Peyer's patch (tissue), 4 donors: ENCODE measurements around the gene NUDT9. TPM values are rescaled to one million over a fixed set of nuclear protein-coding genes. Genes with fewer than 3 reads are reported as not detected.
"Not testable (repeated sequence)": the region's sequence is repeated elsewhere in the genome, so short reads cannot be mapped to it uniquely, and the experiment has no call there.

Source experiments
- DNase-seq, 3 donors: peaks; one replicate each; pipeline ENCODE4 v3.0.0-alpha.2; 2017 to 2019
- H3K27ac ChIP-seq, 4 donors: fragments of 200-600 bp; sonication (generic); one replicate each; pipeline ENCODE4 v1.5.1; 2016 to 2019
- H3K27me3 ChIP-seq, 2 donors: fragments of 200-600 bp; sonication (generic); one replicate each; pipeline ENCODE4 v1.5.1; 2019
- H3K36me3 ChIP-seq, 3 donors: fragments of 200-600 bp; sonication (generic); one replicate each; pipeline ENCODE4 v1.5.1; 2016 to 2019
- H3K4me1 ChIP-seq, 4 donors: fragments of 200-600 bp; sonication (generic); one replicate each; pipeline ENCODE4 v1.5.1; 2016 to 2019
- H3K4me3 ChIP-seq, 4 donors: fragments of 200-600 bp; sonication (generic); 1 replicate in 3 of 4; 2 replicates in 1 of 4; pipeline ENCODE4 v1.5.1; 2016 to 2019; ENCODE audit warnings: mild to moderate bottlenecking in 1 of 4
- H3K9me3 ChIP-seq, 4 donors: fragments of 200-600 bp; sonication (generic); one replicate each; pipeline ENCODE4 v1.5.1; 2016 to 2019; ENCODE audit warnings: mild to moderate bottlenecking in 1 of 4
- POLR2A ChIP-seq, 2 donors: fragments of 450-650 bp; IDR thresholded peaks; one replicate each; pipeline ENCODE4 v1.5.1; 2017; ENCODE audit warnings: antibody characterized with exemption in 2 of 2, mild to moderate bottlenecking in 2 of 2, moderate library complexity in 2 of 2
- total RNA-seq, 4 donors: library from RNA; depleted of rRNA; stranded (reverse); fragments of >200 nt; gene quantifications; one replicate each; pipeline ENCODE4 v1.1.0, GENCODE V29; 2016
- TF ChIP-seq, protein P1 (sequence below), 6 experiments: fragments of 450-650 bp in 4 of 6; fragments of 200-600 bp in 2 of 6; sonication (generic) in 1 of 6; IDR thresholded peaks; one replicate each; pipeline ENCODE4 v1.5.1; 2017 to 2019; ENCODE audit warnings: antibody characterized with exemption in 6 of 6, mild to moderate bottlenecking in 3 of 6, moderate library complexity in 1 of 6

NUDT9 gene
- total RNA-seq, 4 donors from 2014 or later, result 11.6 to 47.1 (median 37.8) TPM

DNA sequence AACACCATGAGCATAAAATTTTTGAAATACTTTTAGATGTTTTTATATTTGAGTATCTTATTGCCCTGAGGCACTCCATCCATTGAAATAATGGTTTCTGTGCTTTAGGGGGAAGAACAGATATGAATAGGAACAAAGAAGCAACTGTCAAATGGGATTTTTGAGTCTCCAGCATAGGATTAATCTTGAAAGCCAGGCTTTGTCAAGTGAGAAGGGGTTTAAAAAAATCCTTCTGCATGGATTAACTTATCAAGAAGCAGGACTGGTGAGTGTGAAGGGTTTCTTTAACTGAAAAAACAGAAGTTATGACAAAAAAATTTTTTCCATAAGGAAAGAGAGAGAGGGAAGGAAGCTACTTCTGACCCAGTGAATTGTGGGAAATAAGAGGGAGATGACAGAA lies 7.6 kb upstream of the NUDT9 start:
- Histone ChIP-seq H3K36me3 (no peaks in the 10 kb centered on the region), H3K27me3 (no peaks in the 10 kb centered on the region), H3K4me1 (peaks cover 0 to 4% (median 0%) of the 10 kb centered on the region in 4 donors), H3K9me3 (no peaks in the 10 kb centered on the region), H3K4me3 (no peak overlapping the region), H3K27ac (no peak overlapping the region)
- no peak for TF ChIP-seq POLR2A (IDR thresholded peaks at IDR 0.05)
- TF ChIP-seq, protein P1, sequence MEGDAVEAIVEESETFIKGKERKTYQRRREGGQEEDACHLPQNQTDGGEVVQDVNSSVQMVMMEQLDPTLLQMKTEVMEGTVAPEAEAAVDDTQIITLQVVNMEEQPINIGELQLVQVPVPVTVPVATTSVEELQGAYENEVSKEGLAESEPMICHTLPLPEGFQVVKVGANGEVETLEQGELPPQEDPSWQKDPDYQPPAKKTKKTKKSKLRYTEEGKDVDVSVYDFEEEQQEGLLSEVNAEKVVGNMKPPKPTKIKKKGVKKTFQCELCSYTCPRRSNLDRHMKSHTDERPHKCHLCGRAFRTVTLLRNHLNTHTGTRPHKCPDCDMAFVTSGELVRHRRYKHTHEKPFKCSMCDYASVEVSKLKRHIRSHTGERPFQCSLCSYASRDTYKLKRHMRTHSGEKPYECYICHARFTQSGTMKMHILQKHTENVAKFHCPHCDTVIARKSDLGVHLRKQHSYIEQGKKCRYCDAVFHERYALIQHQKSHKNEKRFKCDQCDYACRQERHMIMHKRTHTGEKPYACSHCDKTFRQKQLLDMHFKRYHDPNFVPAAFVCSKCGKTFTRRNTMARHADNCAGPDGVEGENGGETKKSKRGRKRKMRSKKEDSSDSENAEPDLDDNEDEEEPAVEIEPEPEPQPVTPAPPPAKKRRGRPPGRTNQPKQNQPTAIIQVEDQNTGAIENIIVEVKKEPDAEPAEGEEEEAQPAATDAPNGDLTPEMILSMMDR (IDR thresholded peaks at IDR 0.05), result no peak
- no peak for DNase-seq

DNA sequence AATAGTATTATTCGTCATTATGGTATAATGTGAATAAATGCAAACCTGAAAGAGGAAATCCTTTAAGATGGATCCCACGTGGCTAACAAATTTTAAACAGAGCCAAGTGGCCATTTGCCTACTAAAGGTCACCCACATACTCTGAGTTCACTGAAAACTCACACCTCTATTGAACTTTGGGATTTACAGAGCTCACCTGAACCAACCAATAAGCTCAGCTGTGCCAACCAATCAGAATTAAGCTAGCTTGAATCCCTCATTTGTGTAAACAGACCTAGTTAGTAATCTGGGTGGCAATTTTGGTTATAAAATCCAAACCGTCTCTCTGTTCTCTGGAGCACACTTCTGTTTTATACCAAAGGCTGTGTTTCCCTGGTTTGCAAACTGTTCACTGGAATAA lies 5.4 kb upstream of the NUDT9 start:
- no peak for DNase-seq
- TF ChIP-seq, protein P1 (IDR thresholded peaks at IDR 0.05), result no peak
- TF ChIP-seq POLR2A (IDR thresholded peaks at IDR 0.05), result no peak

DNA sequence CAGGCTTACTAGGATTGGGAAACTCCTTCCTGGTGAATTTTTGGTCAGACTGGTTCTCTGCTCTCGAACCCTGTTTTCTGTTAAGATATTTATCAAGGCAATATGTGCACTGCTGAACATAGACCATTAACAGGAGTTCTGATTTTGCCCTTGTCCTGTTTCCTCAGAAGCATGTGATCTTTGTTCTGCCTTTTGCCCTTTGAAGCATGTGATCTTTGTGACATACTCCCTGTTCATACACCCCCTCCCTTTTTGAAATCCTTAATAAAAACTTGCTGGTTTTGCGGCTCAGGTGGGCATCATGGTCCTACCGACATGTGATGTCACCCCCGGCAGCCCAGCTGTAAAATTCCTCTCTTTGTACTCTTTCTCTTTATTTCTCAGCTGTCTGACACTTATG lies 4.0 kb upstream of the NUDT9 start:
- not testable (repeated sequence) for DNase-seq, H3K36me3 ChIP-seq, H3K4me3 ChIP-seq

More for the DNA sequence above, 5.4 kb upstream of the NUDT9 start:
- Histone ChIP-seq H3K36me3 (no peaks in the 10 kb centered on the region), H3K9me3 (no peaks in the 10 kb centered on the region), H3K27ac (peak overlapping the region in 2 of 4 donors; percentile 6 to 55), H3K4me1 (peaks cover 0 to 20% (median 7%) of the 10 kb centered on the region in 4 donors), H3K4me3 (no peak overlapping the region), H3K27me3 (no peaks in the 10 kb centered on the region)

DNA sequence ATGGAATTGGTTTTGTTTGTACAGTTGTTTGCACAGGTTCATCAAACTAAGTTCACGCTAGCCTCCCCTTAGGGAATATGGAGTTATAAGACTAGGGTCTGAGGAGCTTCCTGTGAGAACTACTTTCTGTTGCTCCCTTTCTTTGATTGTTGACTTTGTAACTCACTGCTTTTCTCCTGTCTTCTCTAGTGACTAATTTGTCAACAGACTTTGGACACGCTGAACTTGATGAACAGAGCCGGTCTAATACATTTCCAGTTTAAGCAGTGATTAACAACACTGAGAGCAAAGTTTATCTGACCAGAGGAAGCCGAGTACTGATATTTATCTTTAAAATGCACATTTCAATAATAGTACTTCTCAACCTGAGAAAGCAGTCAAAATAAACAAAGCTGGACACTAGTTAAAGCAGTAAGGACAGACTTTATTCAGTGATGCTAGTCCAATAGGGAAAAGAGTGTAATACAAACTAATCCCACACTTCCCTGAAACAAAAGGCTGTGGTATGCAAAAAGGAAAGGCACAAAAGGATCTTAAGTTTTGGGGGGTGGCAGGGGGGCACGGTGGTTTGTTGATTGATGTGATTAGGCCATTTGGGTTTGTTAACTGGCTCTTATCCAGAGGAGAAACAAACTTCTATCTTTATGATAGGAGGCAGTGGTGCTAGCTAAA lies 2.7 kb upstream of the NUDT9 start:
- no peaks in the 10 kb centered on the region for H3K27me3 ChIP-seq
- H3K4me3 ChIP-seq, result peak overlapping the region in 1 of 4 donors; percentile 27
- H3K4me1 ChIP-seq, result peaks cover 0 to 34% (median 13%) of the 10 kb centered on the region in 4 donors
- peak in 1 of 2 donors; percentile 22 for TF ChIP-seq POLR2A (IDR thresholded peaks at IDR 0.05)
- TF ChIP-seq, protein P1 (IDR thresholded peaks at IDR 0.05), result no peak
- peak overlapping the region in 2 of 4 donors; percentile 53 to 68 for H3K27ac ChIP-seq
- DNase-seq, result no peak
- no peaks in the 10 kb centered on the region for H3K9me3 ChIP-seq
- no peaks in the 10 kb centered on the region for H3K36me3 ChIP-seq

More for the DNA sequence above, 4.0 kb upstream of the NUDT9 start:
- not testable (repeated sequence) for H3K9me3 ChIP-seq, H3K27me3 ChIP-seq
- H3K4me1 ChIP-seq, result peaks cover 0 to 21% (median 8%) of the 10 kb centered on the region in 4 donors
- H3K27ac ChIP-seq, result peak overlapping the region in 2 of 4 donors; percentile 53 to 68

DNA sequence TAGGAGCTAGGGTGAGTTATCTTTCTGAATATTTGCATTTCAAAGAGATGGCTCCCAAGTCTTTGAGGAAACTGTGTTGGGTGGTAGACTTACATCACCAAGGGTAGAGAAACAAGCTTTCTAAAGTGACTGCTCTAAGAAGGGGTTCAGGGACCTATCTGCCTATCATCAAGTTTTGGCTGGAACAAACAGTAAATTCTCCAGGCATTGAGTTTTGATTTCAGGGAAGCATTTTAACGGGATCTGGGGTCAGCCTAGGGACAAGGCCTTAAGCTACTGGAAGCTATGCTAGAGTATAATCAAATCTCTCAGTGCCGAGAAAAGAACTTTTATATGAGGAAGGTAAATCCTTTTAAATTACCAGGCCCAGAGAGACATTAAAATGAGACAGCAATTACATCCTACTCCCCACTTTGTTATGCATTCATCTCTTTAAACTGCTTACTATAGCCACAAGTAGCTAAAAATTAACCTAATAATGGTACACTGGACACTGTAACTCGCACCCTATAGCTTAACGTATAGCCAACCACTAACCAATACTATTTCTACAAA lies 2.0 kb upstream of the NUDT9 start:
- Histone ChIP-seq H3K27ac (peak overlapping the region in 2 of 4 donors; percentile 53 to 68), H3K4me3 (no peak overlapping the region), H3K4me1 (peaks cover 0 to 40% (median 13%) of the 10 kb centered on the region in 4 donors), H3K36me3 (no peaks in the 10 kb centered on the region), H3K27me3 (no peaks in the 10 kb centered on the region), H3K9me3 (no peaks in the 10 kb centered on the region)
- TF ChIP-seq, protein P1 (IDR thresholded peaks at IDR 0.05), result no peak
- TF ChIP-seq POLR2A (IDR thresholded peaks at IDR 0.05), result no peak
- no peak for DNase-seq
